Heart right ventricle (tissue), 16 donors: ENCODE results near the gene LRRC32. TPM values are rescaled to one million over a fixed set of nuclear protein-coding genes. Genes with fewer than 3 reads are reported as not detected.

Experiments
- ATAC-seq, 8 donors: fragments of 200-7000 bp; cut with Tn5 transposase; one replicate each; pipeline ENCODE4 v1.9.1; 2020; ENCODE audit warnings: mild to moderate bottlenecking in 8 of 8, moderate library complexity in 8 of 8, moderate number of reproducible peaks in 1 of 8
- DNase-seq, 2 donors: peaks; one replicate each; pipeline ENCODE4 v3.0.0-alpha.2; 2020
- H3K27ac ChIP-seq, 10 donors: fragments of 200-600 bp; sonication (generic) in 2 of 10; one replicate each; pipeline versions ENCODE4 v1.5.0 to v1.8.0; 2020 to 2022; ENCODE audit warnings: mild to moderate bottlenecking in 3 of 10
- H3K27me3 ChIP-seq, 7 donors: fragments of 200-600 bp; one replicate each; pipeline ENCODE4 v1.8.0; 2021 to 2022; ENCODE audit warnings: mild to moderate bottlenecking in 2 of 7
- H3K36me3 ChIP-seq, 9 donors: fragments of 200-600 bp; sonication (generic) in 1 of 9; one replicate each; pipeline versions ENCODE4 v1.5.0 to v1.8.0; 2020 to 2022; ENCODE audit warnings: mild to moderate bottlenecking in 2 of 9
- H3K4me1 ChIP-seq, 9 donors: fragments of 200-600 bp; sonication (generic) in 1 of 9; one replicate each; pipeline versions ENCODE4 v1.5.0 to v1.8.0; 2020 to 2022; ENCODE audit warnings: mild to moderate bottlenecking in 4 of 9
- H3K4me3 ChIP-seq, 10 donors: fragments of 200-600 bp; sonication (generic) in 2 of 10; one replicate each; pipeline versions ENCODE4 v1.5.0 to v1.8.0; 2020 to 2022; ENCODE audit warnings: mild to moderate bottlenecking in 7 of 10, moderate library complexity in 2 of 10
- H3K9me3 ChIP-seq, 11 donors: fragments of 200-600 bp in 10 of 11; sonication (generic) in 2 of 11; one replicate each; pipeline versions ENCODE4 v1.5.0 to v1.8.0; 2013 to 2022; ENCODE audit warnings: mild to moderate bottlenecking in 2 of 11, control low read depth in 1 of 11, moderate library complexity in 1 of 11
- WGBS, 2 donors: extraction: QIAGEN DNeasy Blood & Tissue Kit; methylation state at CpG; one replicate each; pipeline ENCODE4 v1.1.7; 2013; ENCODE audit warnings: inconsistent platforms in 1 of 2; 5-methylcytosine and 5-hydroxymethylcytosine counted together
- intact Hi-C, 10 donors: fragments of 100-400 bp; cut with DNase I; formaldehyde crosslinking; loops; one replicate each; pipeline versions ENCODE4 v1.11.1 to v1.14.2; 2022
- polyA plus RNA-seq, 2 donors: library from polyadenylated mRNA; stranded (reverse); fragments of 200-250 nt; gene quantifications; one replicate each; pipeline ENCODE4 v1.2.3, GENCODE V29; 2013
- total RNA-seq, 10 donors: library from RNA; stranded (reverse); fragmentation: NEBNext Ultra II Directional in 3 of 10; extraction: Animal tissue kit (Norgen Biotek cat#: 25700) in 3 of 10; gene quantifications; one replicate each; pipeline versions ENCODE4 v1.2.1 to v1.2.4, GENCODE V29; 2021 to 2023
- TF ChIP-seq, protein P1 (sequence below), 9 donors: fragments of 200-600 bp; sonication (generic) in 2 of 9; IDR thresholded peaks; one replicate each; pipeline versions ENCODE4 v1.5.0 to v1.8.0; 2021 to 2022; ENCODE audit warnings: antibody characterized with exemption in 9 of 9, mild to moderate bottlenecking in 5 of 9, moderate library complexity in 1 of 9
- donor health status: Arrhythmogenic right ventricular cardiomyopathy.
- donor health status: ischemic (EF 13 %, LVEDD 7.1; RV severe dilation, severe dysfunction).
- donor health status: healthy with polysubstance abuse.
- donor health status: DM: no; HTN: yes; CAD: no.
- donor health status: DM: no; HTN: no; CAD: no.
- donor health status: ischemic (EF 25% LVEDD 6.9; RV normal size, moderate dysfunction).
- donor health status: ischemic (EF 25% LVEDD 5.7; RV mildly dilated, moderate dysfunction).
- donor health status: healthy.
- donor health status: DM: yes; HTN: yes; CAD: no.
- donor health status: Ischemic cardiomyopathy.
- donor health status: ischemic (EF 35%, LVEDD 5.7; RV mildly dilated, moderate dysfunction).
- donor health status: nonischemic (EF 11% LVEDD 7.7; RV severe dilation, severe dysfunction).
- donor health status: DM: yes; HTN: yes; CAD: no.
- donor health status: PGD.
- donor health status: ischemic (EF 29% LVEDD 5.4; RV normal size, mild dysfunction).
- donor health status: nonischemic (EF 23%, LVEDD 6.1; RV moderate dilation, normal function).

LRRC32 gene
- total and polyA plus RNA-seq, 12 donors: 16.7 to 215 (median 43.7) TPM

DNA sequence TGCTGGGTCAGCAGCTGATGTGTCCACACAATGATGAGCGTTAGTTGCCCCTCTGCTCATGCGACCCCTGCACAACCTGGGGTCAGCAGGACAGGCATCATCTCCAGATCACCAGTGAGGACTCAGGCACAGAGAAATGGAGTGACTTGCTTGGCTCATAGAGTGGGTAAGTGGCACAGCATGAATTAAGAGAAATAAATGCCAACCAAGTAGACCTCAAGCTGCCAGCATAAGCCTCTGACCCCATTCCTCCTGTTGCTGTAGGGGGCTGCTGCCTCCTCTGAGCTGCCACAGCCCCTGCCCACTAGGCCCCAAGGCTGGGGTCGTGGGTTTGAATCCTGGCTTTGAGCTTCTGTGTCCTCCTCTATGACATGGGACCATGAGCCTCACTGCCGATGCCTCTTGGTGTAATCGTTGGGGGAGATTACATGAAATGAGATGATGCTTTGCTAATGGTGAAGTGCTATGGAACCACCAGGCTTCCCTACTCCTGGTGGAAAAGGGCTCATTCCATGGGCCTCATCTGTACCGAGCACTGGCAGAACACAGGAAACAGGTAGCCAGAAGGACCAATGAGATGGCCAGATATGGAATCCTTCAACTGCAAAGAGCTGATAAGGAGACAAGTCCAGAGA is 33.6 kb downstream of the LRRC32 start:
- ATAC-seq: peak in 3 of 8 donors; percentile 4 to 13 (median 12)
- Histone ChIP-seq H3K36me3 (no peaks in the 10 kb centered on the region), H3K27ac (peak overlapping the region; percentile 36 to 80 (median 64)), H3K9me3 (no peaks in the 10 kb centered on the region), H3K4me1 (peaks cover 4 to 51% (median 30%) of the 10 kb centered on the region in 9 donors), H3K4me3 (no peak overlapping the region), H3K27me3 (no peaks in the 10 kb centered on the region)
- no peak for DNase-seq
- WGBS, 2 donors: 89 to 95% methylated on average over 6 of the region's 6 CpGs
- intact Hi-C loops: loop anchor here in 1 of 10 donors (5.0 kb wide), 1 partner anchor 40 kb away; no protein-coding TSS in a partner anchor
- TF ChIP-seq, protein P1, sequence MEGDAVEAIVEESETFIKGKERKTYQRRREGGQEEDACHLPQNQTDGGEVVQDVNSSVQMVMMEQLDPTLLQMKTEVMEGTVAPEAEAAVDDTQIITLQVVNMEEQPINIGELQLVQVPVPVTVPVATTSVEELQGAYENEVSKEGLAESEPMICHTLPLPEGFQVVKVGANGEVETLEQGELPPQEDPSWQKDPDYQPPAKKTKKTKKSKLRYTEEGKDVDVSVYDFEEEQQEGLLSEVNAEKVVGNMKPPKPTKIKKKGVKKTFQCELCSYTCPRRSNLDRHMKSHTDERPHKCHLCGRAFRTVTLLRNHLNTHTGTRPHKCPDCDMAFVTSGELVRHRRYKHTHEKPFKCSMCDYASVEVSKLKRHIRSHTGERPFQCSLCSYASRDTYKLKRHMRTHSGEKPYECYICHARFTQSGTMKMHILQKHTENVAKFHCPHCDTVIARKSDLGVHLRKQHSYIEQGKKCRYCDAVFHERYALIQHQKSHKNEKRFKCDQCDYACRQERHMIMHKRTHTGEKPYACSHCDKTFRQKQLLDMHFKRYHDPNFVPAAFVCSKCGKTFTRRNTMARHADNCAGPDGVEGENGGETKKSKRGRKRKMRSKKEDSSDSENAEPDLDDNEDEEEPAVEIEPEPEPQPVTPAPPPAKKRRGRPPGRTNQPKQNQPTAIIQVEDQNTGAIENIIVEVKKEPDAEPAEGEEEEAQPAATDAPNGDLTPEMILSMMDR (IDR thresholded peaks at IDR 0.05): no peak

DNA sequence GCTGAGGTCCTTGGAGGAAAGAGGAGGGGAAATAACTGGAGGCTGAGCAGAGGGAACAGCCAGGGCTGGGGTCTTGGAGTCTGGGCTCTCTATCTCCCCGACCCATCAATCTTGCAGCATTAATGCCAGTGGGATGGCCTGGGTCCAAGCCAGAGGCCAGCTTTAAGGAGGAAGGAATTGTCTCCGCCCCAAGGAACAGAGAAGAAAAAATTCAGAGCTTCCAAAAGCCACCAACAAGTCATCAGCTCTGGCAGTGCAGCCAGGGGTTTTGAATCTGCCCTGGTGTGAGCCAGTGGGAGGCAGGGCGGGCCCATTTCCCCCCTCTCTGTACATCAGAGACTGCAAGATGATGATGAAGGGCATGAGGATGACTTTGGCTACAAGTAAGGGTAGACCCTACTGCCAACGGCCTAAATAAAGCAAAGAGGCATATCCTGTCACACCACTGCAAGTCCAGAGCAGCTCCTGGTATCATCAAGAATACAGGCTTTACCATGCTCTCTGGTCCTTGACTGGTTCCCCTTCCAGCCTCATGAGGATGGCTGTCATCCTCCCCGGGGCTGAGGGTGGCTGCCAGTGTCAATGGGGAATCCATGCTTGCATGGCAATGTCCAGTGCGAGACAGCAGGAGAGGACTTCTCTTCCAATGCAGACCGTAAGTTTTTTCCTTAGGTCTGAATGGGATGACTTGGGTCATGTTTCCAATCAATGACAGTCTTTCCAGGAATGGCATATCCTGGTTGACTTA is 34.4 kb downstream of the LRRC32 start:
- TF ChIP-seq, protein P1 (IDR thresholded peaks at IDR 0.05): no peak
- intact Hi-C loops: loop anchor here in 1 of 10 donors (5.0 kb wide), 1 partner anchor 39 kb away; no protein-coding TSS in a partner anchor
- H3K4me3 ChIP-seq: no peak overlapping the region
- peak overlapping the region in 9 of 10 donors; percentile 36 to 80 (median 51) for H3K27ac ChIP-seq
- DNase-seq (no peak), ATAC-seq (no peak)
- H3K4me1 ChIP-seq: peaks cover 4 to 59% (median 34%) of the 10 kb centered on the region in 9 donors
- no peaks in the 10 kb centered on the region for H3K9me3 ChIP-seq
- H3K36me3 ChIP-seq: no peaks in the 10 kb centered on the region
- WGBS, 2 donors: 81 to 87% methylated on average over 7 of the region's 7 CpGs
- H3K27me3 ChIP-seq: no peaks in the 10 kb centered on the region

DNA sequence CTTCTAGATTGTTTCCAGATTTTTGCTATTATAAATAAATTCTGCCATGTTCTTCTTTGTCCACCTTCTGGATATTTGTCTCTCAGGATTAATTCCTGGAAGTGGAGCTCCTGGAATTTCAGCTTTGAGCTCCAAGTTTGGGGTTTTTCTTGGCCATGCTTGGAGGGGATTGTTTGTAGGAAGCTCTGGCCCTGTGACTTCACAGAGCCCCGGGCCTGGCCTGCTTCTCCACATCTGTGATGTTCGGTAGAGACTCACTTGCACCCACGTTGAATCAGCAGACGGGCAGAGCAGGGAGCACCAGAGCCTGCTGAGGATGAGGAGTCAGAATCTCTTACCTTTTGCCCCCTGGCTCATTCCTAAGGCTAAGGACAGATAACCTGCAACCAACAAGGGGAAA is 35.7 kb downstream of the LRRC32 start:
- no peak for DNase-seq
- H3K4me3 ChIP-seq: no peak overlapping the region
- WGBS, 2 donors: 56 to 63% methylated on average over 4 of the region's 4 CpGs
- no peak for ATAC-seq
- no peaks in the 10 kb centered on the region for H3K36me3 ChIP-seq
- peak overlapping the region in 7 of 10 donors; percentile 3 to 80 (median 71) for H3K27ac ChIP-seq
- no peaks in the 10 kb centered on the region for H3K9me3 ChIP-seq
- TF ChIP-seq, protein P1 (IDR thresholded peaks at IDR 0.05): no peak
- intact Hi-C loops: loop anchor here in 3 of 10 donors (5.0 kb wide), 3 partner anchors 32 to 48 kb away; no protein-coding TSS in a partner anchor
- no peaks in the 10 kb centered on the region for H3K27me3 ChIP-seq
- peaks cover 14 to 69% (median 47%) of the 10 kb centered on the region in 9 donors for H3K4me1 ChIP-seq

DNA sequence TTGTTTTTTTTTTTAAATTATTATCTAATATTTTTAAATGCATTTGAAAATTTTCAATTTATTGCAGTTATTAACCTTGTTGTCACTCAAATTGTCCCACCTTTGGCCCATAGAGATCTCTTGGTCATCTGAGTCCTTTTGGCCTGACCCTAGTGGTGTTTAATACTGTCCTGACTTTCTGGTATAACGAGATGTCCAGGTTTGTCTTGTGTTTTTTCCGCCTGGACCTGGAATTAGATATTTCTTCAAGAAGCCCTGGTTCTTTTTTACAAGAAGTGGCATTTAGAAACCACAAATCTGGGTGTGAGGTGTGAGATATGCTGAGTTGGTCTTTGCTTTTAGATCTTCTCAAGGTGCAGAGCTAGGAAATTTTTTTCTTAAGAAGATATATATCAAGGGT is 38.1 kb downstream of the LRRC32 start:
- TF ChIP-seq, protein P1 (IDR thresholded peaks at IDR 0.05): no peak
- peaks cover 21 to 74% (median 50%) of the 10 kb centered on the region in 9 donors for H3K4me1 ChIP-seq
- H3K36me3 ChIP-seq: no peaks in the 10 kb centered on the region
- no peaks in the 10 kb centered on the region for H3K27me3 ChIP-seq
- H3K27ac ChIP-seq: peak overlapping the region in 5 of 10 donors; percentile 85 to 97 (median 94)
- intact Hi-C loops: loop anchor here in 3 of 10 donors (5.0 kb wide), 2 partner anchors 35 to 45 kb away; no protein-coding TSS in a partner anchor
- ATAC-seq (no peak), DNase-seq (no peak)
- no peaks in the 10 kb centered on the region for H3K9me3 ChIP-seq
- 95 to 100% methylated on average over 2 of the region's 2 CpGs for WGBS, 2 donors
- H3K4me3 ChIP-seq: no peak overlapping the region
